Chondrocyte (in vitro differentiated cells): ENCODE data around the gene MYBPHL. TPM values are rescaled to one million over a fixed set of nuclear protein-coding genes. Genes with fewer than 3 reads are reported as not detected.

Source experiments
- DNase-seq: peaks from one replicate; pipeline ENCODE4 v3.0.0; 2021; ENCODE audit warnings: mixed read lengths, low spot score
- H3K27ac Mint-ChIP-seq: one replicate; pipeline ENCODE4 v1.8.0; 2021; ENCODE audit warnings: mild to moderate bottlenecking, moderate library complexity, mixed read lengths; ENCODE audit not compliant: unreplicated experiment
- H3K27me3 Mint-ChIP-seq: 2 replicates; pipeline ENCODE4 v1.8.0; 2021; ENCODE audit warnings: low read depth, mixed read lengths
- H3K36me3 Mint-ChIP-seq: 2 replicates; pipeline ENCODE4 v1.8.0; 2021; ENCODE audit warnings: low read depth, mixed read lengths
- H3K4me1 Mint-ChIP-seq: 2 replicates; pipeline ENCODE4 v1.8.0; 2021; ENCODE audit warnings: low read depth, mild to moderate bottlenecking, mixed read lengths
- H3K4me3 Mint-ChIP-seq: one replicate; pipeline ENCODE4 v1.8.0; 2021; ENCODE audit warnings: mild to moderate bottlenecking, moderate library complexity, mixed read lengths; ENCODE audit not compliant: unreplicated experiment
- H3K9me3 Mint-ChIP-seq: 2 replicates; pipeline ENCODE4 v1.8.0; 2021; ENCODE audit warnings: low read depth, mixed read lengths
- CTCF ChIP-seq: fragments of 200-600 bp; sonication (generic); IDR thresholded peaks from 2 replicates; pipeline ENCODE4 v1.5.0; 2021; ENCODE audit warnings: antibody characterized with exemption, mild to moderate bottlenecking, moderate library complexity
- total RNA-seq: library from RNA; stranded (reverse); gene quantifications from 3 replicates; pipeline ENCODE4 v1.2.1, GENCODE V29; 2021

MYBPHL gene
- total RNA-seq, 1 donor from 2014 or later: not detected

GRCh38 chr1:109242387-109242786 is 64.4 kb downstream of the MYBPHL start:
- Mint-ChIP-seq H3K36me3 (peaks cover 14% of the 10 kb centered on the region), H3K27me3 (no peaks in the 10 kb centered on the region), H3K4me3 (no peak overlapping the region), H3K4me1 (peaks cover 43% of the 10 kb centered on the region), H3K27ac (peak overlapping the region; percentile 62), H3K9me3 (no peaks in the 10 kb centered on the region)
- DNase-seq: no peak
- no peak for TF ChIP-seq CTCF

Other genes starting within 250 kb of the MYBPHL start
- 82.9 to 101 TPM (median 87.8 TPM) in 3 replicates for gene TAF13, start 231.0 kb downstream of the MYBPHL start, total RNA-seq
- 37.2 to 40.3 TPM (median 38.4 TPM) in 3 replicates for gene TMEM167B, start 216.2 kb downstream of the MYBPHL start, total RNA-seq
- gene ELAPOR1, start 192.9 kb downstream of the MYBPHL start, total RNA-seq: 0.46 to 1.2 TPM (median 0.97 TPM) in 3 replicates
- gene SARS1, start 93.1 kb downstream of the MYBPHL start, total RNA-seq: 127 to 354 TPM (median 348 TPM) in 3 replicates
- 8.6 to 10.3 TPM (median 9.9 TPM) in 3 replicates for gene CELSR2, start 57.5 kb downstream of the MYBPHL start, total RNA-seq
- 4.3 to 6.6 TPM (median 6.5 TPM) in 3 replicates for gene PSRC1, start 23.9 kb downstream of the MYBPHL start, total RNA-seq
- gene SORT1, start 90.9 kb upstream of the MYBPHL start, total RNA-seq: 84.1 to 107 TPM (median 107 TPM) in 3 replicates
- 80.2 to 90.5 TPM (median 84.3 TPM) in 3 replicates for gene PSMA5, start 119.4 kb upstream of the MYBPHL start, total RNA-seq
- 0.75 to 1.3 TPM (median 1.1 TPM) in 3 replicates for gene SYPL2, start 159.5 kb upstream of the MYBPHL start, total RNA-seq
- 3.6 to 4.3 TPM (median 4.3 TPM) in 3 replicates for gene ATXN7L2, start 176.9 kb upstream of the MYBPHL start, total RNA-seq
- gene CYB561D1, start 187.1 kb upstream of the MYBPHL start, total RNA-seq: 10.2 to 10.8 TPM (median 10.7 TPM) in 3 replicates
- 3.1 to 4.6 TPM (median 4.5 TPM) in 3 replicates for gene AMIGO1, start 202.7 kb upstream of the MYBPHL start, total RNA-seq
- not detected in 3 replicates for gene GPR61, start 232.9 kb upstream of the MYBPHL start, total RNA-seq
- gene GNAI3, start 241.6 kb upstream of the MYBPHL start, total RNA-seq: 10.7 to 11.3 TPM (median 10.8 TPM) in 3 replicates